HL-60 (cell line): ENCODE measurements around the gene SPHKAP.

ENCODE experiments used
- GABPA ChIP-seq: IDR thresholded peaks from 2 replicates; pipeline ENCODE4 v1.6.1; 2012; ENCODE audit warnings: low read depth
- POLR2AphosphoS5 ChIP-seq: IDR thresholded peaks from 2 replicates; pipeline ENCODE4 v1.6.1; 2012; ENCODE audit warnings: low read depth
- SPI1 ChIP-seq: IDR thresholded peaks from 2 replicates; pipeline ENCODE4 v1.6.1; 2012; ENCODE audit warnings: low read depth, mild to moderate bottlenecking, borderline replicate concordance
- TF ChIP-seq, protein P1 (sequence below): IDR thresholded peaks from one replicate; pipeline ENCODE4 v1.5.1; 2011; ENCODE audit warnings: low read length, control low read depth, inconsistent platforms; ENCODE audit not compliant: insufficient read depth

DNA sequence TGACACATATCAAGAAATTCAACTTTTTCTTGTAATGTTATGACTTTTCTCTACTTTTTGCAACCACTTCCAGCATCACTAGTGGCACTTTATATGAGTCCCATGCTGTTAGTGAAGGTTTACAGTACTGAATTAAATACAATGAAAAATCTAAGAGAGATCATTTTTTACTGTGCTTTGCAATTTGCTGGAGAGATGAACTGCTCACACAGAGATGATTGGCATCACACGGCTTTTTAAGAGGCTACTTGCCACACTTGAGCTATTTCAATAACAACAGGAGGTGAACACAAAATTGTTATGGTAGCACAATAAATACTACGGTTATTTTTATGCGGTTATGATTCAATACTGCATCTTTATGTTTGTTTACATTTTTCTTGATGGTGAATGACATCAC is 221.2 kb downstream of the SPHKAP start:
- TF ChIP-seq, protein P1, sequence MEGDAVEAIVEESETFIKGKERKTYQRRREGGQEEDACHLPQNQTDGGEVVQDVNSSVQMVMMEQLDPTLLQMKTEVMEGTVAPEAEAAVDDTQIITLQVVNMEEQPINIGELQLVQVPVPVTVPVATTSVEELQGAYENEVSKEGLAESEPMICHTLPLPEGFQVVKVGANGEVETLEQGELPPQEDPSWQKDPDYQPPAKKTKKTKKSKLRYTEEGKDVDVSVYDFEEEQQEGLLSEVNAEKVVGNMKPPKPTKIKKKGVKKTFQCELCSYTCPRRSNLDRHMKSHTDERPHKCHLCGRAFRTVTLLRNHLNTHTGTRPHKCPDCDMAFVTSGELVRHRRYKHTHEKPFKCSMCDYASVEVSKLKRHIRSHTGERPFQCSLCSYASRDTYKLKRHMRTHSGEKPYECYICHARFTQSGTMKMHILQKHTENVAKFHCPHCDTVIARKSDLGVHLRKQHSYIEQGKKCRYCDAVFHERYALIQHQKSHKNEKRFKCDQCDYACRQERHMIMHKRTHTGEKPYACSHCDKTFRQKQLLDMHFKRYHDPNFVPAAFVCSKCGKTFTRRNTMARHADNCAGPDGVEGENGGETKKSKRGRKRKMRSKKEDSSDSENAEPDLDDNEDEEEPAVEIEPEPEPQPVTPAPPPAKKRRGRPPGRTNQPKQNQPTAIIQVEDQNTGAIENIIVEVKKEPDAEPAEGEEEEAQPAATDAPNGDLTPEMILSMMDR: no peak
- TF ChIP-seq POLR2AphosphoS5: no peak
- no peak for TF ChIP-seq GABPA
- TF ChIP-seq SPI1: no peak
